Astrocyte (in vitro differentiated cells and primary cell): ENCODE results near the gene CACNA2D4. TPM values are rescaled to one million over a fixed set of nuclear protein-coding genes. Genes with fewer than 3 reads are reported as not detected.

Experiments
- DNase-seq: peaks from one replicate; pipeline ENCODE4 v3.0.0-alpha.2; 2010; ENCODE audit warnings: low read depth
- FAIRE-seq: peaks from 2 replicates; lab custom pipeline; 2011; peaks lifted over from hg19 to GRCh38; lab: Jason Lieb, UNC
- H2AFZ ChIP-seq: 2 replicates; pipeline ENCODE4 v1.6.0; 2012; ENCODE audit warnings: low read depth, low read length, inconsistent platforms
- H3K27ac ChIP-seq: 2 replicates; pipeline ENCODE4 v1.5.1; 2011; ENCODE audit warnings: low read depth, low read length, inconsistent platforms
- H3K27me3 ChIP-seq: 2 replicates; pipeline ENCODE4 v1.6.0; 2011; ENCODE audit warnings: low read length, inconsistent platforms; ENCODE audit not compliant: insufficient read depth
- H3K36me3 ChIP-seq: 2 replicates; pipeline ENCODE4 v1.5.1; 2011; ENCODE audit warnings: low read length, inconsistent platforms; ENCODE audit not compliant: insufficient read depth
- H3K4me1 ChIP-seq: 2 replicates; pipeline ENCODE4 v1.5.1; 2011; ENCODE audit warnings: low read length, inconsistent platforms; ENCODE audit not compliant: insufficient read depth
- H3K4me2 ChIP-seq: 2 replicates; pipeline ENCODE4 v1.6.0; 2012; ENCODE audit warnings: low read length, inconsistent platforms
- H3K4me3 ChIP-seq: 2 replicates; pipeline ENCODE4 v1.5.1; 2011; ENCODE audit warnings: low read depth, mild to moderate bottlenecking, low read length, inconsistent platforms; ENCODE audit not compliant: insufficient read depth
- H3K79me2 ChIP-seq: 2 replicates; pipeline ENCODE4 v1.6.0; 2012; ENCODE audit warnings: mild to moderate bottlenecking, low read length, inconsistent platforms; ENCODE audit not compliant: insufficient read depth
- H3K9ac ChIP-seq: 2 replicates; pipeline ENCODE4 v1.6.0; 2012; ENCODE audit warnings: mild to moderate bottlenecking, low read length, inconsistent platforms
- H3K9me3 ChIP-seq: 2 replicates; pipeline ENCODE4 v1.5.1; 2012; ENCODE audit warnings: low read depth, mild to moderate bottlenecking, low read length, inconsistent platforms; ENCODE audit not compliant: insufficient read depth
- H4K20me1 ChIP-seq: 2 replicates; pipeline ENCODE4 v1.6.0; 2012; ENCODE audit warnings: low read length, inconsistent platforms; ENCODE audit not compliant: insufficient read depth
- H3K27ac Mint-ChIP-seq: one replicate; pipeline ENCODE4 v1.8.0; 2021; ENCODE audit warnings: mild to moderate bottlenecking, mixed read lengths; ENCODE audit not compliant: unreplicated experiment
- H3K27me3 Mint-ChIP-seq: one replicate; pipeline ENCODE4 v1.8.0; 2021; ENCODE audit warnings: low read depth, mixed read lengths; ENCODE audit not compliant: unreplicated experiment
- H3K36me3 Mint-ChIP-seq: one replicate; pipeline ENCODE4 v1.8.0; 2021; ENCODE audit warnings: low read depth, mixed read lengths; ENCODE audit not compliant: unreplicated experiment
- H3K4me1 Mint-ChIP-seq: one replicate; pipeline ENCODE4 v1.8.0; 2021; ENCODE audit warnings: low read depth, mixed read lengths; ENCODE audit not compliant: unreplicated experiment
- H3K4me3 Mint-ChIP-seq: one replicate; pipeline ENCODE4 v1.8.0; 2021; ENCODE audit warnings: mild to moderate bottlenecking, moderate library complexity, mixed read lengths; ENCODE audit not compliant: unreplicated experiment
- H3K9me3 Mint-ChIP-seq: one replicate; pipeline ENCODE4 v1.8.0; 2021; ENCODE audit warnings: mild to moderate bottlenecking, mixed read lengths; ENCODE audit not compliant: unreplicated experiment
- CTCF ChIP-seq: IDR thresholded peaks from 2 replicates; pipeline ENCODE4 v1.5.1; 2011; ENCODE audit warnings: low read depth, mild to moderate bottlenecking, inconsistent platforms, low read length, moderate library complexity; ENCODE audit not compliant: insufficient read depth
- EZH2 ChIP-seq: IDR thresholded peaks from 2 replicates; pipeline ENCODE4 v1.6.1; 2012; ENCODE audit warnings: mild to moderate bottlenecking, low read length, inconsistent platforms; ENCODE audit not compliant: insufficient read depth
- total RNA-seq: library from RNA; stranded (reverse); gene quantifications from 2 replicates; pipeline ENCODE4 v1.2.1, GENCODE V29; 2021

CACNA2D4 gene
- total RNA-seq, 1 donor from 2014 or later, result 0.09 TPM

GRCh38 chr12:1869145-1869544, 49.3 kb downstream of the CACNA2D4 start:
- H3K4me3 Mint-ChIP-seq, result no peak overlapping the region
- H3K4me3 ChIP-seq, result no peak overlapping the region
- H3K9ac ChIP-seq, result no peak overlapping the region
- H3K9me3 Mint-ChIP-seq, result peaks cover 7% of the 10 kb centered on the region
- no peaks in the 10 kb centered on the region for H3K36me3 ChIP-seq
- H3K27ac ChIP-seq, result no peak overlapping the region
- peaks cover 12% of the 10 kb centered on the region for H3K27me3 ChIP-seq
- no peaks in the 10 kb centered on the region for H4K20me1 ChIP-seq
- DNase-seq (no peak), FAIRE-seq (no peak)
- H3K27ac Mint-ChIP-seq, result no peak overlapping the region
- TF ChIP-seq EZH2 (no peak), CTCF (no peak)
- peaks cover 25% of the 10 kb centered on the region for H3K27me3 Mint-ChIP-seq
- H3K9me3 ChIP-seq, result peaks cover 6% of the 10 kb centered on the region
- no peaks in the 10 kb centered on the region for H3K79me2 ChIP-seq
- H3K4me1 Mint-ChIP-seq, result no peaks in the 10 kb centered on the region
- no peaks in the 10 kb centered on the region for H3K4me1 ChIP-seq
- no peak overlapping the region for H3K4me2 ChIP-seq
- H2AFZ ChIP-seq, result no peak overlapping the region
- H3K36me3 Mint-ChIP-seq, result no peaks in the 10 kb centered on the region

GRCh38 chr12:1865284-1865866, 53.1 kb downstream of the CACNA2D4 start:
- H3K27ac ChIP-seq, result no peak overlapping the region
- no peaks in the 10 kb centered on the region for H3K36me3 ChIP-seq
- DNase-seq (no peak), FAIRE-seq (no peak)
- no peak overlapping the region for H3K4me2 ChIP-seq
- no peaks in the 10 kb centered on the region for H4K20me1 ChIP-seq
- no peak overlapping the region for H3K4me3 ChIP-seq
- H3K27me3 ChIP-seq, result peaks cover 14% of the 10 kb centered on the region
- Mint-ChIP-seq H3K36me3 (no peaks in the 10 kb centered on the region), H3K9me3 (peaks cover 7% of the 10 kb centered on the region), H3K27me3 (peaks cover 12% of the 10 kb centered on the region), H3K4me3 (no peak overlapping the region), H3K4me1 (no peaks in the 10 kb centered on the region), H3K27ac (no peak overlapping the region)
- H2AFZ ChIP-seq, result no peak overlapping the region
- H3K4me1 ChIP-seq, result no peaks in the 10 kb centered on the region
- H3K9me3 ChIP-seq, result no peaks in the 10 kb centered on the region
- H3K79me2 ChIP-seq, result no peaks in the 10 kb centered on the region
- H3K9ac ChIP-seq, result no peak overlapping the region
- TF ChIP-seq CTCF (no peak), EZH2 (no peak)

- H3K27me3 Mint-ChIP-seq, result peaks cover 15% of the 10 kb centered on the region
- Histone ChIP-seq H3K4me2 (no peak overlapping the region), H3K4me1 (no peaks in the 10 kb centered on the region), H2AFZ (no peak overlapping the region), H3K79me2 (no peaks in the 10 kb centered on the region), H3K4me3 (no peak overlapping the region), H3K9me3 (no peaks in the 10 kb centered on the region), H3K36me3 (no peaks in the 10 kb centered on the region), H3K27ac (no peak overlapping the region), H3K9ac (no peak overlapping the region), H4K20me1 (no peaks in the 10 kb centered on the region), H3K27me3 (peaks cover 14% of the 10 kb centered on the region)
- no peak overlapping the region for H3K27ac Mint-ChIP-seq
- DNase-seq (no peak), FAIRE-seq (no peak)
- no peak for TF ChIP-seq EZH2
- TF ChIP-seq CTCF, result no peak
- no peak overlapping the region for H3K4me3 Mint-ChIP-seq
- no peaks in the 10 kb centered on the region for H3K36me3 Mint-ChIP-seq
- H3K4me1 Mint-ChIP-seq, result no peaks in the 10 kb centered on the region
- peaks cover 7% of the 10 kb centered on the region for H3K9me3 Mint-ChIP-seq
Measured at GRCh38 chr12:1864867-1865266, 53.6 kb downstream of the CACNA2D4 start.
